Spleen (tissue), 11 donors: Measurements from ENCODE around the gene CHMP1B. TPM values are rescaled to one million over a fixed set of nuclear protein-coding genes. Genes with fewer than 3 reads are reported as not detected.

Experiments used
- DNase-seq: peaks from one replicate; pipeline ENCODE4 v3.0.0-alpha.2; 2020
- H3K27ac ChIP-seq, 8 donors: fragments of 200-600 bp; sonication (generic) in 7 of 8; 1 replicate in 4 of 8; 2 replicates in 4 of 8; pipeline versions ENCODE4 v1.5.0 to v1.8.0; 2016 to 2021; ENCODE audit warnings: inconsistent platforms in 4 of 8, mild to moderate bottlenecking in 4 of 8, moderate library complexity in 1 of 8
- H3K27me3 ChIP-seq, 7 donors: fragments of 200-600 bp; sonication (generic) in 6 of 7; replicated peaks in 1 of 7; 1 replicate in 4 of 7; 2 replicates in 3 of 7; pipeline versions ENCODE4 v1.5.0 to v1.8.0; 2016 to 2021; ENCODE audit warnings: inconsistent platforms in 3 of 7, mild to moderate bottlenecking in 1 of 7
- H3K36me3 ChIP-seq, 6 donors: fragments of 200-600 bp; sonication (generic) in 5 of 6; 1 replicate in 4 of 6; 2 replicates in 2 of 6; pipeline versions ENCODE4 v1.5.0 to v1.8.0; 2016 to 2021; ENCODE audit warnings: inconsistent platforms in 2 of 6
- H3K4me1 ChIP-seq, 6 donors: fragments of 200-600 bp; sonication (generic) in 5 of 6; 1 replicate in 3 of 6; 2 replicates in 3 of 6; pipeline versions ENCODE4 v1.5.0 to v1.8.0; 2016 to 2021; ENCODE audit warnings: inconsistent platforms in 3 of 6
- H3K4me3 ChIP-seq, 8 donors: fragments of 200-600 bp; sonication (generic) in 7 of 8; 1 replicate in 4 of 8; 2 replicates in 4 of 8; pipeline versions ENCODE4 v1.5.0 to v1.8.0; 2016 to 2021; ENCODE audit warnings: inconsistent platforms in 4 of 8, mild to moderate bottlenecking in 4 of 8, moderate library complexity in 2 of 8
- H3K9me3 ChIP-seq, 8 donors: fragments of 200-600 bp; sonication (generic) in 7 of 8; 1 replicate in 4 of 8; 2 replicates in 4 of 8; pipeline versions ENCODE4 v1.5.0 to v1.8.0; 2016 to 2021; ENCODE audit warnings: inconsistent platforms in 4 of 8
- CTCF ChIP-seq, 11 experiments: fragments of 200-600 bp in 7 of 11; fragments of 450-650 bp in 4 of 11; sonication (generic) in 4 of 11; IDR thresholded peaks in 8 of 11; conservative IDR thresholded peaks in 3 of 11; 1 replicate in 7 of 11; 2 replicates in 4 of 11; pipeline versions ENCODE4 v1.4.0 to v1.8.0; 2016 to 2021; ENCODE audit warnings: antibody characterized with exemption in 11 of 11, inconsistent platforms in 4 of 11, mild to moderate bottlenecking in 1 of 11
- POLR2A ChIP-seq, 3 donors: fragments of 450-650 bp; IDR thresholded peaks; one replicate each; pipeline ENCODE4 v1.5.1; 2017; ENCODE audit warnings: antibody characterized with exemption in 3 of 3, mild to moderate bottlenecking in 1 of 3
- POLR2AphosphoS5 ChIP-seq, 3 donors: sonication (generic); formaldehyde crosslinking; IDR thresholded peaks; one replicate each; pipeline ENCODE4 v1.5.1; 2017; ENCODE audit warnings: antibody characterized with exemption in 3 of 3
- WGBS, 5 donors: extraction: QIAGEN DNeasy Blood & Tissue Kit in 3 of 5; methylation state at CpG; one replicate each; pipeline versions ENCODE4 v1.1.5 to v1.1.7; 2013 to 2018; 5-methylcytosine and 5-hydroxymethylcytosine counted together
- intact Hi-C: fragments of 100-400 bp; cut with DNase I; formaldehyde crosslinking; loops from one replicate; pipeline ENCODE4 v1.15.0; 2023; ENCODE audit warnings: low total_unique reads
- polyA plus RNA-seq, 3 donors: library from polyadenylated mRNA; stranded (reverse); fragments of 200-250 nt; gene quantifications; one replicate each; pipeline ENCODE4 v1.2.1, GENCODE V29; 2013
- total RNA-seq, 7 donors: library from RNA; depleted of rRNA in 3 of 7; stranded (reverse); fragments of >200 nt in 3 of 7; fragmentation: NEBNext Ultra II Directional in 4 of 7; extraction: Animal tissue kit (Norgen Biotek cat#: 25700) in 4 of 7; gene quantifications; one replicate each; pipeline versions ENCODE4 v1.1.0 to v1.2.1, GENCODE V29; 2016 to 2021
- donor health status: healthy with polysubstance abuse.
- donor health status: DM: no; HTN: no; CAD: no; lungs with moderate emphysema.
- donor health status: DM: no; HTN: no; CAD: no.
- donor health status: Bipolar disorder and iron deficiency.
- donor health status: healthy.
- donor health status: DM: no; HTN: no; CAD: no.
- donor health status: DM: yes; HTN: yes; CAD: no.

The CHMP1B gene
- total and polyA plus RNA-seq, 10 donors: 33.1 to 58.0 (median 38.7) TPM

- WGBS, 5 donors: 89 to 90% (median 90%) methylated on average over 2 of the region's 2 CpGs
- H3K36me3 ChIP-seq: no peaks in the 10 kb centered on the region
- H3K27me3 ChIP-seq: no peaks in the 10 kb centered on the region
- no peak for DNase-seq
- peaks cover 0 to 9% (median 2%) of the 10 kb centered on the region in 8 donors for H3K9me3 ChIP-seq
- no peak overlapping the region for H3K4me3 ChIP-seq
- intact Hi-C loops: no loop called here
- no peak overlapping the region for H3K27ac ChIP-seq
- TF ChIP-seq POLR2AphosphoS5 (IDR thresholded peaks at IDR 0.05) (no peak), POLR2A (IDR thresholded peaks at IDR 0.05) (no peak)
- H3K4me1 ChIP-seq: no peaks in the 10 kb centered on the region
Observed at GRCh38 chr18:11819938-11820337, 31.3 kb upstream of the CHMP1B start.

- Histone ChIP-seq H3K27ac (no peak overlapping the region), H3K27me3 (no peaks in the 10 kb centered on the region), H3K4me3 (no peak overlapping the region), H3K36me3 (no peaks in the 10 kb centered on the region), H3K4me1 (no peaks in the 10 kb centered on the region), H3K9me3 (peaks cover 0 to 9% (median 2%) of the 10 kb centered on the region in 8 donors)
- no peak for DNase-seq
- TF ChIP-seq POLR2A (IDR thresholded peaks at IDR 0.05): no peak
- no peak for TF ChIP-seq POLR2AphosphoS5 (IDR thresholded peaks at IDR 0.05)
- TF ChIP-seq CTCF (IDR thresholded peaks at IDR 0.05 in 8 of 11, conservative IDR thresholded peaks at IDR 0.05 in 3 of 11): no peak
- intact Hi-C loops: no loop called here
- 49 to 78% (median 73%) methylated on average over 2 of the region's 2 CpGs for whole genome bisulfite sequencing, 5 donors
Observed at GRCh38 chr18:11820697-11821096, 30.5 kb upstream of the CHMP1B start.

GRCh38 chr18:11821208-11821607 lies 30.0 kb upstream of the CHMP1B start:
- Histone ChIP-seq H3K4me3 (no peak overlapping the region), H3K36me3 (no peaks in the 10 kb centered on the region), H3K9me3 (peaks cover 0 to 9% (median 2%) of the 10 kb centered on the region in 8 donors), H3K4me1 (no peaks in the 10 kb centered on the region), H3K27me3 (no peaks in the 10 kb centered on the region), H3K27ac (no peak overlapping the region)
- DNase-seq: no peak
- intact Hi-C loops: no loop called here
- 89 to 94% (median 90%) methylated on average over 7 of the region's 7 CpGs for WGBS, 5 donors
- TF ChIP-seq POLR2A (IDR thresholded peaks at IDR 0.05) (no peak), POLR2AphosphoS5 (IDR thresholded peaks at IDR 0.05) (no peak), CTCF (IDR thresholded peaks at IDR 0.05 in 8 of 11, conservative IDR thresholded peaks at IDR 0.05 in 3 of 11) (no peak)

GRCh38 chr18:11821643-11822237 lies 29.5 kb upstream of the CHMP1B start:
- Histone ChIP-seq H3K9me3 (peaks cover 0 to 9% (median 2%) of the 10 kb centered on the region in 8 donors), H3K27ac (no peak overlapping the region), H3K27me3 (no peaks in the 10 kb centered on the region), H3K4me3 (no peak overlapping the region), H3K4me1 (no peaks in the 10 kb centered on the region), H3K36me3 (no peaks in the 10 kb centered on the region)
- 93 to 96% (median 95%) methylated on average over 35 to 40 of the region's 40 CpGs for WGBS, 5 donors
- DNase-seq: no peak
- intact Hi-C loops: no loop called here
- TF ChIP-seq POLR2A (IDR thresholded peaks at IDR 0.05) (no peak), POLR2AphosphoS5 (IDR thresholded peaks at IDR 0.05) (no peak), CTCF (IDR thresholded peaks at IDR 0.05 in 8 of 11, conservative IDR thresholded peaks at IDR 0.05 in 3 of 11) (no peak)
